Head of caudate nucleus (tissue), 42 donors: ENCODE data around the gene KRTAP12-4.
"Not testable (repeated sequence)": the region's sequence is repeated elsewhere in the genome, so short reads cannot be mapped to it uniquely, and the experiment has no call there.

Source experiments
- DNase-seq, 42 donors: peaks; one replicate each; pipeline versions ENCODE4 v3.0.0 to v3.0.0-alpha.2; 2020 to 2021; ENCODE audit warnings: mixed read lengths in 7 of 42
- intact Hi-C: fragments of 100-400 bp; cut with DNase I; formaldehyde crosslinking; loops from one replicate; pipeline ENCODE4 v1.15.0; 2022

The KRTAP12-4 gene

GRCh38 chr21:44654576-44655175 lies at the start of gene KRTAP12-4:
KRTAP12-4 (minus strand) TSS chr21:44654659; CDS start chr21:44654614, 45 bp downstream.
- intact Hi-C loops, result no loop called here

DNA sequence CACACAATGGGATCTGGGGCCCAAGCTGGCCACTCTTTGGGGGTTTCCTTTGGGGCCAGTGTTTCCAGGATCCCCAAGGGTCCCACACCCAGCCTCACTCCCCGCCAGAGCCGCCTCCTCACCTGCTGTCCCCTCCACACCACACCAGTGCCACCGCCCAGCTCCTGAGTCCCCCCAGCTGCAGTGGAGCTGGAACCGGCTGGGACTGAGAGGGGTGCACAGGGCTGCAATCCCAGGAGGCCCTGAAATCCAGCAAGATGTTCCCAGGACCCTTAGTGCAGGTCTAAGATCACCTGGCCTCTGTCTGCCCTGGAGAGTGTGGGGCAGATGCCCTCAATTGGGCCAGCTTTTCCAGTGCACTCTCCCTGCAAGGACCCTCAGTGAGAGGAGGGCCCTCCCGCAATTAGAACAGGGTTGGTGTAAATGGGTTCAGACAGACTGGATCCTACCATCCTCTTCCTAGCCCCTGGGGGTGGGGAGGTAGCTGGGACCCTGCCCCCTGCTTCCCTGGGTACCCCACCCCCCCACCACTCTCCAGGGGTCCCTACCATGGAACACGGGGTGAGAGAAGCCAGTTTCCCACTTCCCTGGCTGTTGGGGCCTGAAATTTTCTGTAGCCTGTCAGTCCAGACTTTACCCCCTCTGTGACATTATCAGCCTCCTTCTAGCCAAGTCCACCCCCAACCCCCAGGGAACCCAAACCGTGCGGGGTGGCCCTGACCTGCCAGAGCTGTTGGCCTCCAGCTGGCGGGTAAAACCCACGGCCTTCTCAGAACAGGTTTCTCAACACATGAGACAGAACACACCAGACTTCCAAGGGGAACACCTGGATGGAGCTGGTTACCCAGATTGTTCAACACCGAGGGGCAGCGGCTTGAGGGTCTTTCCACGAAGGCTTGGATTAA lies 49.5 kb upstream of the KRTAP12-4 start:
- intact Hi-C loops, result no loop called here
- DNase-seq, result peak in 10 of 42 donors; percentile 3 to 37 (median 14)

More at GRCh38 chr21:44654576-44655175, at the start of gene KRTAP12-4:
- DNase-seq, result no peak

GRCh38 chr21:44702973-44703730 lies 48.7 kb upstream of the KRTAP12-4 start:
- peak in 11 of 42 donors; percentile 3 to 29 (median 6) for DNase-seq
- intact Hi-C loops, result no loop called here

GRCh38 chr21:44702111-44702972 lies 47.9 kb upstream of the KRTAP12-4 start:
- intact Hi-C loops, result no loop called here

DNA sequence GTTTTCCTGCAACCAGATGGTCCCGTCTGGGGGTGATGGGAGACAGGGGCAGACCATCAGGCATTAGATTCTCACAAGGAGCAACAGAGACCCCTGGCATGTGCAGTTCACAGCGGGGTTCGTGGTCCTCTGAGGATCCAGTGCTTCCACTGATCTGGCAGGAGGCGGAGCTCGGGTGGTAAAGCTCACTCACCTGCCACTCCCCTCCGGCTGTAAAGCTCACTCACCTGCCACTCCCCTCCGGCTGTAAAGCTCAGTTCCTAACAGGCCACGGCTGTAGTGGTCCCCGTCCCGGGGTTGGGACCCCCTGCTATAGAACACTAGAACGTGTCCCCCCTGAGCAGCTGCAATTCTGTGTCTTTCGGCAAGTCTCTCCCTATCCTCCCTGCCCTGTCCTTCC lies 47.1 kb upstream of the KRTAP12-4 start:
- DNase-seq, result peak in 6 of 42 donors; percentile 2 to 27 (median 10)
- intact Hi-C loops, result no loop called here

More at GRCh38 chr21:44702111-44702972, 47.9 kb upstream of the KRTAP12-4 start:
- peak in 8 of 42 donors; percentile 1 to 21 (median 10) for DNase-seq

DNA sequence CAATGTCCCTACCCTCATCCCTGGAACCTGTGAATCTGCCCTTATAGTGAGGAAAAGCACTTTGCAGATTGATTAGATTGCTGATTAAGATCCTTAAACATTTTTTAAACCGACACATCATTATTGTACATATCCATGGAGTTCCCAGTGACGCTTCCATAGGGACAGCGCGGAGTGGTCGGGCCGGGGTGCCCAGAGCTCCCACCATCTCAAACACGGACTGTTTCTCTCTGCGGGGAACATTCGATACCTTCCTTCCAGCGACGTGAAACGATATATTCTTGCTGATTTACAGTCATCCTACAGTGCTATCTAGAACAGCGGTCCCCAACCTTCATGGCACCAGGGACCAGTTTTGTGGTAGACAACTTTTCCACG lies 46.6 kb upstream of the KRTAP12-4 start:
- intact Hi-C loops, result no loop called here

DNA sequence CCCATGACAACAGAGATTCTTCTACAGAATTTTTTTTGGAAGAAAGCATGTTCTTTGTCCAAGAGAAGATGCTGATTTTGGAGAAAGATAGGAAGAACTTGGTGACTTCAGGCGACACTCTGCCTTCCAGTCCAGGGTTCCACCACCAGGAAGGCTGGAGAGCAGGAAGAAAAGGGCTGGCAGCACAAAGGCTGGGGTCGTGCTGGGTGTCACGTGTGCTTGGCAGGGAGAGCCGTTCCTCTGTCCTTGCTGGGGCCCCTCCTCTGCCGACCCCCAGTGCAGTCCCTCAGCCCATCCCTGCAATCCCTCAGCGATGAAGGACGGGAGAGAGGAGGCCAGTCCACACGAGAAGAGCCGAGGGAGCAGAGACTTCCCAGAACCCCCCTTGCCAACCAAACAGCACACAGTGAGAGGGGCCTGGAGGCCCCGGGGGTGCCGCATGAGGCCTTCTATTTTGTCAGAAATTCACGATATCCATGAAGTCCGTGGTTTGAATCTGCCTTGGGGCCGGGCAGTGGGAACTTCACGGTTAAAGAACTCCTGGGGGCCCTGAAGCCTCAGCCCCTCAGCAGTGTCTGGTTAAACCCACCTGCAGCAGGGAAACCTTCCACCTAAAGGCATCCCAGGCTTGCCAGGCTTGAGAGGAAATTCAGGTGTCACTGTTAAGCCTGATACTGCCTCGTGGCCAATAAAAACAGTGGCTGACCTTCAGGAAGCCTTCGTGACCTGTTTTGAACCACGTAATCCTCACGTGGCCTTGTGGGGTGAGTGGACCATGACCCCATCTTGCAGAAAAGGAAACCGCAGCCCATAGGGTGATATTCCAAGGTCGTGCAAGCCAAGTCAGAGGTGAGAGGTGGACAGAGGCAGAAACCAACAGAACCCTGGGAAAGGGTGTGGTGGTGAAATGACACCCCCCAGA lies 45.9 kb upstream of the KRTAP12-4 start:
- DNase-seq, result peak in 5 of 42 donors; percentile 2 to 28 (median 15)
- intact Hi-C loops, result no loop called here

More for the DNA sequence above, 46.6 kb upstream of the KRTAP12-4 start:
- peak in 4 of 42 donors; percentile 2 to 25 (median 14) for DNase-seq

DNA sequence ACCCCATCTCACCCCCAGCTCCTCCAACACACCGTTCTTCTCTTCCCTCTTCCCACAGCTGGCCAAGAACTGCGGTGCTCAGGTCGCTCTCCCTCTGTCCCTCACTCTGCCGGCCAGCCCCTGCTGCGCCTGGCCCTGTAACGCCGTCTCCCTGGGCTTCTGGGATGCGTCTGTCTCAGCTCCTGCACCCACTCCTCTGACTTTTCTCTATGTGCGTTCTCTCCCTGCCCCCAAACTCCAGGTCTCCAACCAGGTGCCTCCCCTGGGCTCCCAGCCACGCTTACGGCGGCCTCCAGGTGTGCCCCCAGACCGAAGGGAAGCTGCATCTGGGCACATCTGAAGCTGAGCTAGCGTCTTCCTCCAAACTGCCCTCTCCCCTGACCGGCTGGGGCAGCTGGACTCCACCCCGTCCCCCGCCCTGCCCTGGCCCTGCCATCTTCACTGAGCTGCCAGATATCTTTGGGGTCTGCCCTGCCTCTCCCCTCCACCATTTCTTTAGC lies 45.1 kb upstream of the KRTAP12-4 start:
- DNase-seq, result peak in 4 of 42 donors; percentile 10 to 20 (median 11)
- intact Hi-C loops, result no loop called here

DNA sequence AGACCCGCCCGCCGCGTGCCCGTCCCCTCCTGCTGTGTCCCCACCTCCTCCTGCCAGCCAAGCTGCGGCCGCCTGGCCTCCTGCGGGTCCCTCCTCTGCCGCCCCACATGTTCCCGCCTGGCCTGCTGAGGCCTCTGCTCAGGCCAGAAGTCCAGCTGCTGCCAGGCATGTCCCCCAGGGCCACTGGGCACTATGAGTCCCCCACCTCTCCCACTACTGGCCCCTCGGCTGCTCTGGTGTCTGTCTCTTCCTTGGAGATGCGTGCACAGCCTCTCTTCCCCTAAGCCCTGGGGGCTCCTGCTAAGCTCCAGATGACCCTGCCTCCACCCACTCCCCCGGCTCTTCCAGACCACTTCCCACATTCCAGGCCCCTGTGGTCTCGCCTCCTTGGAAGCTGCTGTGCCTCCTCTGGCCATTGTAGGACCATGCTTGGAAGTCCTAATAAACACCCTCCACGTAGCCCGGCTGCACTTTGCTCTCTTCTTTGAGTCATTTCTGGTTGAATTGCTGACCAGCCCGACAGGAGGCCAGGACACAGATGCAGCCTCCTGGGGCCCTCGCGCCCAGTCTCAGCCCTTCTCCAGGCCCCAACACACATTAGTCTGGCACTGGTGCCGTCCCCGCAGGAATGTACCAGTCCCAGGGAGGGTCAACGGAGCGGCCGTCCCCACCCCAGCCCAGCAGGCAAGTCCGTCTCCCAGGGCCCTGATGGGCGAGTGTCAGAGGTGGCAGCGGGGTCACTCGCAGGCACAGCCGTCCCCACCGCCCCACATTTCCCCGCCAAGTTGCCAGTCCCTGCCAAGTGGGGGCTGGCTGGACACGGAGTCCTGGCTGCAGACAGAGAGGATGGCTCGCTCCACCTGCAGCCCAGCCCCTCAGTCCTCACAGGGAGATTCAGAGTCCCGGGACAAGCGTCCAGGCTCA lies 43.6 kb upstream of the KRTAP12-4 start:
- intact Hi-C loops, result no loop called here
- peak in 2 of 42 donors; percentile 25 to 32 for DNase-seq

DNA sequence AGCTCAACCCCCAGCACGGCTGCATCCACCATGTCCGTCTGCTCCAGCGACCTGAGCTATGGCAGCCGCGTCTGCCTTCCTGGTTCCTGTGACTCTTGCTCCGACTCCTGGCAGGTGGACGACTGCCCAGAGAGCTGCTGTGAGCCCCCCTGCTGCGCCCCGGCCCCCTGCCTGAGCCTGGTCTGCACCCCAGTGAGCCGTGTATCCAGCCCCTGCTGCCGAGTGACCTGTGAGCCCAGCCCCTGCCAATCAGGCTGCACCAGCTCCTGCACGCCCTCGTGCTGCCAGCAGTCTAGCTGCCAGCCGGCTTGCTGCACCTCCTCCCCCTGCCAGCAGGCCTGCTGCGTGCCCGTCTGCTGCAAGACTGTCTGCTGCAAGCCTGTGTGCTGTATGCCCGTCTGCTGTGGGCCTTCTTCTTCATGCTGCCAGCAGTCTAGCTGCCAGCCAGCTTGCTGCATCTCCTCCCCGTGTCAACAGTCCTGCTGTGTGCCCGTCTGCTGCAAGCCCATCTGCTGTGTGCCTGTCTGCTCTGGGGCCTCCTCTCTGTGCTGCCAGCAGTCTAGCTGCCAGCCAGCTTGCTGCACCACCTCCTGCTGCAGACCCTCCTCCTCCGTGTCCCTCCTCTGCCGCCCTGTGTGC lies 42.8 kb upstream of the KRTAP12-4 start, which contains the start of gene KRTAP10-12:
KRTAP10-12 (plus strand) TSS at position 1 of the 639 bp plus-strand sequence; CDS start at position 31, 30 bp downstream.
- peak in 1 of 42 donors; percentile 6 for DNase-seq
- intact Hi-C loops, result not testable (repeated sequence)

DNA sequence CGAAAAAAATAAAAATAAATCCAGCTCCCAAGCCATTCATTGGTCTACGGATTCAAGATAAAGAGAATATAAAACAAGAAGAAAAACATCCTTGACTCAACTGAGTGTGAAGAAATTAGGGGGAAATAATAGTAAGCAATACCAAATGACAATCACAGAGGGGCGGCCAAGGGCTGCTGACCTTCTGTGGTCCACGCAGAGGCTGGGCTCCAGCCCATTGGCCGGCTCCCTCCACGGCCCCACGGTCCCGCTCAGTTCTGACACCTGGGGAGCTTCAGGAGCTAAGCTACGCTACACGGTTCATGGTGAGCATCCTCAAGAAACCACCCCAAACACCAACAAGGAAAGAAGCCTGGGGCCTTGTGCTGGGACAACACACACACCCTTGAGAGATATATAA lies 42.1 kb upstream of the KRTAP12-4 start:
- intact Hi-C loops, result no loop called here
- peak in 2 of 42 donors; percentile 5 to 10 for DNase-seq

GRCh38 chr21:44695641-44696040 lies 41.2 kb upstream of the KRTAP12-4 start:
- intact Hi-C loops, result no loop called here
- peak in 3 of 42 donors; percentile 8 to 14 (median 13) for DNase-seq

GRCh38 chr21:44695184-44695583 lies 40.7 kb upstream of the KRTAP12-4 start:
- DNase-seq, result peak in 4 of 42 donors; percentile 2 to 30 (median 22)
- intact Hi-C loops, result no loop called here

- intact Hi-C loops, result no loop called here
- peak in 4 of 42 donors; percentile 8 to 26 (median 16) for DNase-seq
Observed at GRCh38 chr21:44694776-44695175, 40.3 kb upstream of the KRTAP12-4 start.

GRCh38 chr21:44692798-44693512 lies 38.5 kb upstream of the KRTAP12-4 start:
- intact Hi-C loops, result no loop called here
- no peak for DNase-seq
